Stimulated activated CD8-positive, alpha-beta memory T cell treated with anti-CD3 and anti-CD28 coated beads, Interleukin-4, amount 100 ng/mL, for 24 hours (primary cell): ENCODE measurements around the gene SLC35A5.

Experiments
- DNase-seq: peaks from one replicate; pipeline ENCODE4 v3.0.0-alpha.2; 2020; ENCODE audit warnings: low read depth

The SLC35A5 gene

DNA sequence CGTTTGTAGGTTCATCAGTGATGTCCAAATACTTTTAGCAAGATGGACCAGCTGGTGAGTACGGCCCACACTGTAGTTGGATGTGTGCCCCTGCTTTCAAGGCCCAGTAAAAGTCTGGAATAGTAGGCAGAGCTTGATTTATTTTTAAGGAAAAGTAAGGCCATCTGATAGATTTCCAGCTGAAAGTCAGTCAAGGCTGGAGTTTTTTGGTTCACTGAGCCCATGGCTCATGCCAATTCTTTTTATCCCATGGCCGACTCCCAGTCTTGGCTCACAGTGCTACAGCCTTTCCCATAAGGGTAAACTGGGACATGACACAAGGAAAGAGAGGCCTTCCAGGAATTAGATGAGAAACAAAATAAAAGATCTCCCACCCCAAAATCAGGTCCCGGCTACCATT is 65.6 kb downstream of the SLC35A5 start:
- DNase-seq = no peak

DNA sequence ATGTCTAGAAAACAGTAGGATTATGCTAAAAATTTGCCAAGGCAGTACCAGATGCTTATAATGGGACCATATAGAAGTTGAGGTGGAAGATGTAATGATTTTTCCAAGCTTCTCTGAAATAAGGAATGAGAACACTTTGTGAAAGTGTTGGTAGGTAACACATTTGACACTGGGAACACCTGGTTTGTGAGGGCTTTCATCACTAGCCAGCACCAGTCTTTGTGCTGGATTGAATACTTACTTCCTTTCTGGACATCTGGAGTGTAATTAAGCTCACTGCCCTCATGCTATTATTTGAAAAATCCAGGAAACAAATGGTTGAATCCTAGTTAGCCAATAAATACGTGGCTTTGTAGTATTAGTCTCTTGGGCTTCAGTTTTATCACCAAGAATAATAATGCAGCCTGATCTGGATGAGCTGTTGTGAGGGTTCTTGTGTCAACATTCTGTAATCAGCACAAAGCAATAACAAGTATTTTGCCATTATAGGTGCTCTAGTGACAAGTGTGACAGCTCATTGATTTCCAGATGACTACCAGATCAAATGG is 66.1 kb downstream of the SLC35A5 start:
- no peak for DNase-seq

GRCh38 chr3:112629425-112629824 is 67.6 kb downstream of the SLC35A5 start:
- DNase-seq = no peak

- DNase-seq = no peak
Observed at GRCh38 chr3:112631257-112631656, 69.4 kb downstream of the SLC35A5 start.

DNA sequence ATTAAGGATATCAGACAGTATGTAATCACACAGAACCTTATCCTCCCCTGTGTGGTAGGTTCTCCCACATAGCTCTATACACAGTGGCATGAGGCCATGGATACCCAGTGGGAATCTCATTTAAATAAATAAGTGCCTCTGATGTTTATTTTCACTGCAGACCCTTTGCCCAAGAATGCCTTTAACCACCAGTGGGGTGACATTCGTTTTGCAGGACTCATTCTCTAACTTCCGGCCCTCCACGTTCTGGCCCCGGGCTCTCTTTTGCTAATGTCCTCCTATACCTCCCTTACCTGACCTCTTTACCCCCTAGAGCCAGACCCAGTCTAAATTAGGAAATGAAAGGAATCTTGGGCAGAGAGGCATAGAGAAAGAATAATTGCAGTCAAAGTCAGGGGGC is 70.8 kb downstream of the SLC35A5 start:
- DNase-seq = no peak

DNA sequence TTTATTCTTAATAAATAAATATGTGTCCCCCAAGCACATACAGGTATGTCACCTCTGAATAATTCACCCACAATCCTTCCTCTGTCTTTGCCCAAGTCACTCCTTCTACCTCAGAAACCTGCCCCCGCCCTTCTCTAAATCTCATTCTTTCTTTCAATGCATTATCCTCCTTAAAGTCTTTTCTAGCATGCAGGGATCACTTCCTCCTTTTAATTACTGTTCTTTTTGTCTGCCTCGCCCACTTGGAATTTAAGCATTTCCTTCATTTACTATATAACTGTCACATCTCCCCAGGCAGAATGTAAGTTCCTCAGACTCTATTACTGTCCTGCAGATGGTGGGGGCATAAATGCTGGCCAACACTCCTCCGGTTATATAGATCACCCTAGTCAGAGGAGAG is 71.3 kb downstream of the SLC35A5 start:
- DNase-seq = no peak

- no peak for DNase-seq
Observed at GRCh38 chr3:112633757-112634156, 71.9 kb downstream of the SLC35A5 start.

- no peak for DNase-seq
Observed at GRCh38 chr3:112634786-112635541, 73.1 kb downstream of the SLC35A5 start.
